MCF 10A (cell line): ENCODE measurements around the gene RBM39. TPM values are rescaled to one million over a fixed set of nuclear protein-coding genes. Genes with fewer than 3 reads are reported as not detected.

Source experiments
- BruUV-seq: library from RNA; stranded (reverse); fragments of 400-500 nt; replicated peaks from 2 replicates; lab custom pipeline; 2021; lab: Mats Ljungman, UMichigan
- CTCF ChIA-PET: fragments of 300-600 bp; sonication (Branson Sonifier 250); formaldehyde crosslinking; extraction: SDS; loops from one replicate; lab custom pipeline; 2021; ENCODE audit warnings: antibody characterized with exemption, inconsistent platforms; lab: Yijun Ruan, JAX
- POLR2A ChIA-PET: fragments of 300-600, 350-650 bp; sonication (Branson Sonifier 250); formaldehyde crosslinking; extraction: SDS; loops from one replicate; lab custom pipeline; 2020; ENCODE audit warnings: antibody characterized with exemption, inconsistent platforms; lab: Yijun Ruan, JAX
- DNase-seq: peaks from one replicate; pipeline ENCODE4 v3.0.0-alpha.2; 2018; ENCODE audit not compliant: unreplicated experiment
- H3K27ac Mint-ChIP-seq: one replicate; pipeline ENCODE4 v1.8.0; 2022; ENCODE audit warnings: mild to moderate bottlenecking, low read depth, mixed read lengths; ENCODE audit not compliant: unreplicated experiment
- H3K27me3 Mint-ChIP-seq: one replicate; pipeline ENCODE4 v1.8.0; 2022; ENCODE audit warnings: mixed read lengths; ENCODE audit not compliant: insufficient read depth, unreplicated experiment
- H3K36me3 Mint-ChIP-seq: one replicate; pipeline ENCODE4 v1.8.0; 2022; ENCODE audit warnings: mild to moderate bottlenecking, moderate library complexity, mixed read lengths; ENCODE audit not compliant: insufficient read depth, unreplicated experiment
- H3K4me1 Mint-ChIP-seq: one replicate; pipeline ENCODE4 v1.8.0; 2022; ENCODE audit warnings: mixed read lengths; ENCODE audit not compliant: insufficient read depth, unreplicated experiment
- H3K4me3 Mint-ChIP-seq: one replicate; pipeline ENCODE4 v1.8.0; 2022; ENCODE audit warnings: mild to moderate bottlenecking, moderate library complexity, mixed read lengths; ENCODE audit not compliant: unreplicated experiment
- H3K9me3 Mint-ChIP-seq: one replicate; pipeline ENCODE4 v1.8.0; 2022; ENCODE audit warnings: mixed read lengths; ENCODE audit not compliant: unreplicated experiment
- intact Hi-C: fragments of 100-400 bp; cut with micrococcal nuclease; formaldehyde crosslinking; loops from 2 replicates; pipeline ENCODE4 v1.14.1; 2022
- total RNA-seq: library from RNA; stranded (reverse); gene quantifications from 2 replicates; pipeline ENCODE4 v1.2.3, GENCODE V29; 2022
- TF ChIP-seq, protein P1 (sequence below): fragments of 200-600 bp; IDR thresholded peaks from one replicate; pipeline ENCODE4 v1.8.0; 2022; ENCODE audit warnings: antibody characterized with exemption, mild to moderate bottlenecking; ENCODE audit not compliant: unreplicated experiment

RBM39 gene
- total RNA-seq, 1 experiment from 2014 or later: 438 TPM

DNA sequence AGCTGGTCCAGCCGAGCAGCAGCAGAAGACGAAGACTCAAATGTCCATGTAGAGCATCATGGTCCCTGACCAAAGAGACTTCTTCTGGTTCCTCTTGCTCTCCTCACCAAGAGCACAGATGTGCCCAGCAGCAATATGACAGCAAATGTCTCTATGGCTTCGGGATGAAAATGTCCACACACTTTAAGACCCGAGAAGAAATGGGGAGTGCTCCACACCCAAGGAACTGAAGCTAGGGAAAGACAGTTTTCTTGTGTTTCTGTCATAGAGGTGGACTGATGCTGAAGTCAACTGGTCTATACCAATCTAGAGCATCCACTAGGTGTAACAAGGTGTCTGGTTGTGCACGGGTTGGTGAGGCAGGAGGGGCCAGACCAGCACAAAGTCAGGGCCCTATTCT lies 72.8 kb downstream of the RBM39 start:
- Mint-ChIP-seq H3K36me3 (peaks cover 52% of the 10 kb centered on the region), H3K4me1 (no peaks in the 10 kb centered on the region), H3K9me3 (no peaks in the 10 kb centered on the region), H3K27me3 (no peaks in the 10 kb centered on the region), H3K4me3 (no peak overlapping the region), H3K27ac (no peak overlapping the region)
- intact Hi-C loops: loop anchor here (10.0 kb wide), 1 partner anchor 104 kb away; no protein-coding TSS in a partner anchor
- DNase-seq: no peak
- ChIA-PET CTCF (interaction anchor here (0.9 to 1.2 kb wide), 2 partner anchors 10 to 122 kb away, joined by 3 read pairs; no protein-coding TSS in a partner anchor), POLR2A (interaction anchor here (0.9 to 2.4 kb wide), 3 partner anchors 8 to 73 kb away, joined by 3 to 9 read pairs (median 4); partner anchors contain the start of gene RBM39)
- BruUV-seq: no TSS peak
- TF ChIP-seq, protein P1, sequence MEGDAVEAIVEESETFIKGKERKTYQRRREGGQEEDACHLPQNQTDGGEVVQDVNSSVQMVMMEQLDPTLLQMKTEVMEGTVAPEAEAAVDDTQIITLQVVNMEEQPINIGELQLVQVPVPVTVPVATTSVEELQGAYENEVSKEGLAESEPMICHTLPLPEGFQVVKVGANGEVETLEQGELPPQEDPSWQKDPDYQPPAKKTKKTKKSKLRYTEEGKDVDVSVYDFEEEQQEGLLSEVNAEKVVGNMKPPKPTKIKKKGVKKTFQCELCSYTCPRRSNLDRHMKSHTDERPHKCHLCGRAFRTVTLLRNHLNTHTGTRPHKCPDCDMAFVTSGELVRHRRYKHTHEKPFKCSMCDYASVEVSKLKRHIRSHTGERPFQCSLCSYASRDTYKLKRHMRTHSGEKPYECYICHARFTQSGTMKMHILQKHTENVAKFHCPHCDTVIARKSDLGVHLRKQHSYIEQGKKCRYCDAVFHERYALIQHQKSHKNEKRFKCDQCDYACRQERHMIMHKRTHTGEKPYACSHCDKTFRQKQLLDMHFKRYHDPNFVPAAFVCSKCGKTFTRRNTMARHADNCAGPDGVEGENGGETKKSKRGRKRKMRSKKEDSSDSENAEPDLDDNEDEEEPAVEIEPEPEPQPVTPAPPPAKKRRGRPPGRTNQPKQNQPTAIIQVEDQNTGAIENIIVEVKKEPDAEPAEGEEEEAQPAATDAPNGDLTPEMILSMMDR: no peak

DNA sequence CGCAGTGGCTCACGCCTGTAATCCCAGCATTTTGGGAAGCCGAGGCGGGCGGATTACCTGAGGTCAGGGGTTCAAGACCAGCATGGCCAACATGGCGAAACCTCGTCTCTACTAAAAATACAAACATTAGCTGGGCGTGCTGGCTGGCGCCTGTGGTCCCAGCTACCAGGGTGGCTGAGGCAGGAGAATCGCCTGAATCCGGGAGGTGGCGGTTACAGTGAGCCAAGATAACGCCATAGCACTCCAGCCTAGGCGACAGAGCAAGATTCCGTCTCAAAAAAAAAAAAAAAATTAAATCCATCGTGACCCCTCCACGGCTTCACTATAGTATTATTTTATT lies 76.1 kb downstream of the RBM39 start:
- Mint-ChIP-seq H3K27ac (no peak overlapping the region), H3K36me3 (peaks cover 25% of the 10 kb centered on the region), H3K4me3 (peak overlapping the region; percentile 14), H3K4me1 (peaks cover 19% of the 10 kb centered on the region), H3K27me3 (no peaks in the 10 kb centered on the region), H3K9me3 (no peaks in the 10 kb centered on the region)
- CTCF ChIA-PET: interaction anchor here (0.6 to 1.7 kb wide), 6 partner anchors 11 to 241 kb away, joined by 4 to 6 read pairs (median 5); no protein-coding TSS in a partner anchor
- DNase-seq: no peak
- intact Hi-C loops: loop anchor here (10.0 kb wide), 1 partner anchor 101 kb away; no protein-coding TSS in a partner anchor
- TF ChIP-seq, protein P1: no peak
- POLR2A ChIA-PET: interaction anchor here (0.6 to 7.8 kb wide), 11 partner anchors 9 to 927 kb away, joined by 3 to 124 read pairs (median 38); partner anchors contain the start of genes ERGIC3, NFS1, RBM39 and ROMO1
- no TSS peak for BruUV-seq

DNA sequence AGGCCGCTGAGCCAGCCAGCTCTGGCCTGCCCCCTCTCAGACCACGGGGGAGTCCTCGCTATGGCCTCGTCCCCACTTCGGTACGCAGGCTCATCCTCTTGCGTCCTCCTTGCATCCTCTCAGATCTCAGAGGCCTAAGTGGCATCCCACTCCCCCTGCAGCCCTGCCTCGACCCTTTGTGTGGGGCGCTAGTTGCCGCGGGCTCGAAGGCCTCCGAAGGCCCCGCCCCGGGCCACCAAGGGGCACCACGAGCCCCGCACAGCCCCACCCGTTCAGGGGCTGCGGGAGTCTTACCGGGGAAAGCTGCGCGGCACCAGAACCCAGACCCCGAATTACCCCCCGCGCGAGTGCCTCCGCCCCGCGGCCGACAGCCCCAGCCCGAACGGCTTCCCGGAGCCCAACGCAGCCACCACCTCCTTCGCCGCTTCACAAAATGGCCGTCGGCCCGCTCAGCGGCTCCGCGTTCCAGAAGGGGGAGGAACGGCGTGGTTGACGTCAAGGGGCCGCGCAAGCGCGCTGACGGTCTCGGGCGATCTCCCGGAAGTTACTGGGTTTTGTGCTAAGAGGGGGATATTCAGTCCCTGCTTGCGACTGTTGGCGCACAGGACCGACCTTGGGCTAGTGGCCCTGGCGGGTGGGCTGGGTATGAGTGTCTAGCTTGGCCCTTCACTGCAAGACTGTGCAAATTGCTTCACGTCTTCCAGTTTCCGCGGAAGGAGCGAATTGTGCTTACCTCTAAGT lies 77.4 kb downstream of the RBM39 start, which contains the start of the genes CPNE1 and RBM12:
Gene CPNE1 (minus strand): TSS at position 435 of the 741 bp plus-strand sequence. CDS start 31,977 bp downstream, outside the sequence.
Gene RBM12 (minus strand): TSS at position 435 of the 741 bp plus-strand sequence. CDS start 9,578 bp downstream, outside the sequence.
- CTCF ChIA-PET: interaction anchor here (0.6 to 1.1 kb wide), 6 partner anchors 12 to 408 kb away, joined by 3 to 5 read pairs (median 4); no protein-coding TSS in a partner anchor
- Mint-ChIP-seq H3K4me3 (peak within 1 kb of the TSS; percentile 94), H3K9me3 (no peaks in the 10 kb centered on the region), H3K36me3 (peaks cover 20% of the 10 kb centered on the region), H3K27ac (peak within 1 kb of the TSS; percentile 98), H3K4me1 (peaks cover 19% of the 10 kb centered on the region), H3K27me3 (no peaks in the 10 kb centered on the region)
- no TSS peak for BruUV-seq
- TF ChIP-seq, protein P1: no peak
- intact Hi-C loops: loop anchor here (5.0 to 10.0 kb wide), 2 partner anchors 47 to 100 kb away; partner anchors contain the start of gene SPAG4
- DNase-seq: peak; percentile 90
- POLR2A ChIA-PET: interaction anchor here (0.6 to 7.8 kb wide), 37 partner anchors 10 to 1173 kb away, joined by 3 to 124 read pairs (median 6); partner anchors contain the start of genes CEP250, EIF6, ERGIC3 and NFS1
